Neural cell (in vitro differentiated cells): Measurements from ENCODE around the gene TMEM125. TPM values are rescaled to one million over a fixed set of nuclear protein-coding genes. Genes with fewer than 3 reads are reported as not detected.

Source experiments
- H2AFZ ChIP-seq: fragments of 200-600, 300-800 bp; sonication (generic), shearing (Covaris generic); 2 replicates; pipeline ENCODE4 v1.6.0; 2014; ENCODE audit warnings: low read depth, mild to moderate bottlenecking, antibody characterized with exemption, low read length, moderate library complexity
- H3F3A ChIP-seq: fragments of 200-600 bp; shearing (Covaris generic); 2 replicates; pipeline ENCODE4 v1.6.1; 2016; ENCODE audit warnings: mild to moderate bottlenecking, moderate library complexity, mixed read lengths, antibody characterized with exemption, low read length; ENCODE audit not compliant: insufficient read depth, poor library complexity, severe bottlenecking
- H3K27ac ChIP-seq: fragments of 200-600, 300-800 bp; sonication (generic), shearing (Covaris generic); 2 replicates; pipeline ENCODE4 v1.5.1; 2014; ENCODE audit warnings: mild to moderate bottlenecking, low read length, moderate library complexity
- H3K27me3 ChIP-seq: fragments of 300-800, 200-600 bp; sonication (generic), shearing (Covaris generic); 2 replicates; pipeline ENCODE4 v1.6.0; 2014; ENCODE audit warnings: mild to moderate bottlenecking, low read depth, low read length, moderate library complexity; ENCODE audit not compliant: insufficient read depth
- H3K36me3 ChIP-seq: fragments of 300-800, 200-600 bp; sonication (generic), shearing (Covaris generic); 2 replicates; pipeline ENCODE4 v1.5.1; 2014; ENCODE audit warnings: mild to moderate bottlenecking, antibody characterized with exemption, low read length, moderate library complexity; ENCODE audit not compliant: insufficient read depth
- H3K4me2 ChIP-seq: fragments of 300-800, 200-600 bp; sonication (generic), shearing (Covaris generic); 2 replicates; pipeline ENCODE4 v1.6.0; 2014; ENCODE audit warnings: mild to moderate bottlenecking, low read length
- H3K4me3 ChIP-seq: fragments of 300-800, 200-600 bp; sonication (generic), shearing (Covaris generic); 2 replicates; pipeline ENCODE4 v1.5.1; 2014; ENCODE audit warnings: mild to moderate bottlenecking, low read length, moderate library complexity
- H3K79me2 ChIP-seq: fragments of 200-600 bp; shearing (Covaris generic); replicated peaks from 2 replicates; pipeline ENCODE4 v1.6.0; 2014; ENCODE audit warnings: mild to moderate bottlenecking, low read length, moderate library complexity; ENCODE audit not compliant: insufficient read depth
- H3K9ac ChIP-seq: fragments of 300-800, 200-600 bp; sonication (generic), shearing (Covaris generic); 2 replicates; pipeline ENCODE4 v1.6.1; 2016; ENCODE audit warnings: mild to moderate bottlenecking, low read length, mixed read lengths
- H3K9me2 ChIP-seq: fragments of 200-600 bp; shearing (Covaris generic); 2 replicates; pipeline ENCODE4 v1.6.1; 2016; ENCODE audit warnings: mild to moderate bottlenecking, low read length, mixed read lengths; ENCODE audit not compliant: insufficient read depth
- H3K9me3 ChIP-seq: fragments of 200-600, 300-800 bp; sonication (generic), shearing (Covaris generic); 2 replicates; pipeline ENCODE4 v1.6.1; 2016; ENCODE audit warnings: mild to moderate bottlenecking, mixed run types, low read length, moderate library complexity, mixed read lengths
- H4K20me1 ChIP-seq: fragments of 200-600 bp; shearing (Covaris generic); 2 replicates; pipeline ENCODE4 v1.6.1; 2016; ENCODE audit warnings: mild to moderate bottlenecking, mixed run types; ENCODE audit not compliant: insufficient read depth
- EP300 ChIP-seq: fragments of 450-650 bp; conservative IDR thresholded peaks from 2 replicates; pipeline ENCODE4 v1.6.1; 2014; ENCODE audit warnings: antibody characterized with exemption, mild to moderate bottlenecking, moderate library complexity; ENCODE audit not compliant: poor library complexity, severe bottlenecking
- EZH2 ChIP-seq: fragments of 200-600, 300-800 bp; shearing (Covaris generic), sonication (generic); IDR thresholded peaks from 2 replicates; pipeline ENCODE4 v1.6.1; 2014; ENCODE audit warnings: antibody characterized with exemption, low read length, borderline replicate concordance, mild to moderate bottlenecking; ENCODE audit not compliant: insufficient read depth, poor library complexity, severe bottlenecking
- MXI1 ChIP-seq: fragments of 450-650 bp; conservative IDR thresholded peaks from 2 replicates; pipeline ENCODE4 v1.6.1; 2014; ENCODE audit warnings: antibody characterized with exemption, mild to moderate bottlenecking; ENCODE audit not compliant: poor library complexity, severe bottlenecking
- POLR2AphosphoS5 ChIP-seq: IDR thresholded peaks from 2 replicates; pipeline ENCODE4 v1.6.1; 2012
- RAD21 ChIP-seq: fragments of 450-650 bp; conservative IDR thresholded peaks from 2 replicates; pipeline ENCODE4 v1.6.1; 2014; ENCODE audit warnings: antibody characterized with exemption, mild to moderate bottlenecking, moderate library complexity
- SMC3 ChIP-seq: fragments of 450-650 bp; conservative IDR thresholded peaks from 2 replicates; pipeline ENCODE4 v1.6.1; 2014; ENCODE audit warnings: antibody characterized with exemption, mild to moderate bottlenecking, moderate library complexity; ENCODE audit not compliant: poor library complexity
- TAF1 ChIP-seq: IDR thresholded peaks from 2 replicates; pipeline ENCODE4 v1.6.1; 2012; ENCODE audit warnings: low read depth
- polyA plus RNA-seq: library from polyadenylated mRNA; depleted of rRNA; stranded (reverse); fragments of >200 nt; gene quantifications from 2 replicates; pipeline ENCODE4 v1.2.3, GENCODE V29; 2014
- TF ChIP-seq, protein P1 (sequence below): fragments of 450-650 bp; IDR thresholded peaks from 2 replicates; pipeline ENCODE4 v1.5.1; 2014; ENCODE audit warnings: antibody characterized with exemption, mild to moderate bottlenecking, moderate library complexity; ENCODE audit not compliant: poor library complexity, severe bottlenecking
- TF ChIP-seq, protein P2 (sequence below): IDR thresholded peaks from 2 replicates; pipeline ENCODE4 v1.6.1; 2012; ENCODE audit warnings: borderline replicate concordance

TMEM125 gene
- polyA plus RNA-seq, 1 donor from 2014 or later: not detected

DNA sequence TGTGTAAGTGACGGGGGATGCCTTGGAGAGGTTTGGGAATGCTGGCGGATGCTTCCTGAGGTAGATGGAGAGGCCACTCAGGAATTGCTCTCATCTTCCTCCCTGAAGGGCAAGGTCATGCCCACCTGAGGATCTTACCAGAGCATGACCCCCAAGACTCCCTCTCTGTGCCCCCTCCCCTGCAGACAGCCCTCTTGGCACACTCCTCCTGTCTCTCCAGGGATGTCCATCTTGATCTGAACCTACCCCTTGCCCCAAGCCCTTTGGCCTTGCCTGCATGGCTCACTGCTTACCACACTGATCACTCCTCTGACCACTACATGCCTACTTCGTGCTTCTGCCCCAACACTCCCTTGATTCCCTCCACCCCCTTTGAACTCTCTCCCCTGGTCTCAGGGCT, 50.0 kb downstream of the TMEM125 start:
- H4K20me1 ChIP-seq: no peaks in the 10 kb centered on the region
- no peaks in the 10 kb centered on the region for H3K27me3 ChIP-seq
- no peak overlapping the region for H3K27ac ChIP-seq

DNA sequence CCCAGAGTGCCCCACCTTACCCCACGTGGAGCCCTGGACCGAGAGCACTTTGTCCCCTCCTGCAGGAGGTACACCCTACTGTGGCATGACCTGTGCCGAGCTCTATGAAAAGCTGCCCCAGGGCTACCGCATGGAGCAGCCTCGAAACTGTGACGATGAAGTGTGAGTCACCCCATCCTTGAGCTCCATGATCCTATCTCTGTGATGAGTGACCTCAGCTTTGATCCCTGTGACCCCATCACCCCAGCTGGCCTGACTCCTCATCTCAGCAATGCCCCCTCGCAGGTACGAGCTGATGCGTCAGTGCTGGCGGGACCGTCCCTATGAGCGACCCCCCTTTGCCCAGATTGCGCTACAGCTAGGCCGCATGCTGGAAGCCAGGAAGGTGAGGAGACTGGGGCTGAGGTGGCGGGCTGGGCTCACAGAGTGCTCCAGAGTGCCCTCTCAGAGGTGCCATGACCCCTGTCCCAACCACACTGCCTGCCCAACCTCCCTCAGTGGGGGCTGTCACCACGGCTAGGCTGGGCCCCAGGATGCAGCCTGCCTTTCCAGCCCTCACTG, 51.6 kb downstream of the TMEM125 start:
- Histone ChIP-seq H4K20me1 (no peaks in the 10 kb centered on the region), H3K9me3 (no peaks in the 10 kb centered on the region), H3K79me2 (no peaks in the 10 kb centered on the region), H3K36me3 (no peaks in the 10 kb centered on the region), H3K27ac (no peak overlapping the region), H3K27me3 (no peaks in the 10 kb centered on the region), H3K4me3 (no peak overlapping the region), H2AFZ (no peak overlapping the region), H3K4me2 (no peak overlapping the region), H3K9ac (no peak overlapping the region), H3F3A (no peaks in the 10 kb centered on the region), H3K9me2 (no peaks in the 10 kb centered on the region)
- TF ChIP-seq EZH2: no peak
- no peak for TF ChIP-seq SMC3
- TF ChIP-seq, protein P1, sequence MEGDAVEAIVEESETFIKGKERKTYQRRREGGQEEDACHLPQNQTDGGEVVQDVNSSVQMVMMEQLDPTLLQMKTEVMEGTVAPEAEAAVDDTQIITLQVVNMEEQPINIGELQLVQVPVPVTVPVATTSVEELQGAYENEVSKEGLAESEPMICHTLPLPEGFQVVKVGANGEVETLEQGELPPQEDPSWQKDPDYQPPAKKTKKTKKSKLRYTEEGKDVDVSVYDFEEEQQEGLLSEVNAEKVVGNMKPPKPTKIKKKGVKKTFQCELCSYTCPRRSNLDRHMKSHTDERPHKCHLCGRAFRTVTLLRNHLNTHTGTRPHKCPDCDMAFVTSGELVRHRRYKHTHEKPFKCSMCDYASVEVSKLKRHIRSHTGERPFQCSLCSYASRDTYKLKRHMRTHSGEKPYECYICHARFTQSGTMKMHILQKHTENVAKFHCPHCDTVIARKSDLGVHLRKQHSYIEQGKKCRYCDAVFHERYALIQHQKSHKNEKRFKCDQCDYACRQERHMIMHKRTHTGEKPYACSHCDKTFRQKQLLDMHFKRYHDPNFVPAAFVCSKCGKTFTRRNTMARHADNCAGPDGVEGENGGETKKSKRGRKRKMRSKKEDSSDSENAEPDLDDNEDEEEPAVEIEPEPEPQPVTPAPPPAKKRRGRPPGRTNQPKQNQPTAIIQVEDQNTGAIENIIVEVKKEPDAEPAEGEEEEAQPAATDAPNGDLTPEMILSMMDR: no peak
- TF ChIP-seq MXI1: no peak
- TF ChIP-seq EP300: no peak
- no peak for TF ChIP-seq POLR2AphosphoS5
- TF ChIP-seq, protein P2, sequence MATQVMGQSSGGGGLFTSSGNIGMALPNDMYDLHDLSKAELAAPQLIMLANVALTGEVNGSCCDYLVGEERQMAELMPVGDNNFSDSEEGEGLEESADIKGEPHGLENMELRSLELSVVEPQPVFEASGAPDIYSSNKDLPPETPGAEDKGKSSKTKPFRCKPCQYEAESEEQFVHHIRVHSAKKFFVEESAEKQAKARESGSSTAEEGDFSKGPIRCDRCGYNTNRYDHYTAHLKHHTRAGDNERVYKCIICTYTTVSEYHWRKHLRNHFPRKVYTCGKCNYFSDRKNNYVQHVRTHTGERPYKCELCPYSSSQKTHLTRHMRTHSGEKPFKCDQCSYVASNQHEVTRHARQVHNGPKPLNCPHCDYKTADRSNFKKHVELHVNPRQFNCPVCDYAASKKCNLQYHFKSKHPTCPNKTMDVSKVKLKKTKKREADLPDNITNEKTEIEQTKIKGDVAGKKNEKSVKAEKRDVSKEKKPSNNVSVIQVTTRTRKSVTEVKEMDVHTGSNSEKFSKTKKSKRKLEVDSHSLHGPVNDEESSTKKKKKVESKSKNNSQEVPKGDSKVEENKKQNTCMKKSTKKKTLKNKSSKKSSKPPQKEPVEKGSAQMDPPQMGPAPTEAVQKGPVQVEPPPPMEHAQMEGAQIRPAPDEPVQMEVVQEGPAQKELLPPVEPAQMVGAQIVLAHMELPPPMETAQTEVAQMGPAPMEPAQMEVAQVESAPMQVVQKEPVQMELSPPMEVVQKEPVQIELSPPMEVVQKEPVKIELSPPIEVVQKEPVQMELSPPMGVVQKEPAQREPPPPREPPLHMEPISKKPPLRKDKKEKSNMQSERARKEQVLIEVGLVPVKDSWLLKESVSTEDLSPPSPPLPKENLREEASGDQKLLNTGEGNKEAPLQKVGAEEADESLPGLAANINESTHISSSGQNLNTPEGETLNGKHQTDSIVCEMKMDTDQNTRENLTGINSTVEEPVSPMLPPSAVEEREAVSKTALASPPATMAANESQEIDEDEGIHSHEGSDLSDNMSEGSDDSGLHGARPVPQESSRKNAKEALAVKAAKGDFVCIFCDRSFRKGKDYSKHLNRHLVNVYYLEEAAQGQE: no peak
- no peak for TF ChIP-seq TAF1
- TF ChIP-seq RAD21: no peak

More for the DNA sequence above, 50.0 kb downstream of the TMEM125 start:
- Histone ChIP-seq H3K4me3 (no peak overlapping the region), H3K79me2 (no peaks in the 10 kb centered on the region), H3K9me2 (no peaks in the 10 kb centered on the region), H2AFZ (no peak overlapping the region), H3K9me3 (no peaks in the 10 kb centered on the region), H3K36me3 (no peaks in the 10 kb centered on the region), H3F3A (no peaks in the 10 kb centered on the region), H3K9ac (no peak overlapping the region), H3K4me2 (no peak overlapping the region)
- TF ChIP-seq SMC3 (no peak), MXI1 (no peak), RAD21 (no peak), TAF1 (no peak), POLR2AphosphoS5 (no peak), EZH2 (no peak), EP300 (no peak)
- TF ChIP-seq, protein P1: no peak
- TF ChIP-seq, protein P2: no peak
